Stimulated activated CD8-positive, alpha-beta memory T cell treated with anti-CD3 and anti-CD28 coated beads, Interleukin-15, amount 100 ng/mL, for 24 hours (primary cell): ENCODE measurements around the gene TMEM87B.
A peak's percentile ranks its signal among the peaks of the same experiment; 100 is the strongest.
"Not testable (repeated sequence)": the region's sequence is repeated elsewhere in the genome, so short reads cannot be mapped to it uniquely, and the experiment has no call there.

ENCODE experiments used
- DNase-seq: peaks from one replicate; pipeline ENCODE4 v3.0.0-alpha.2; 2020; ENCODE audit warnings: low read depth

The TMEM87B gene

DNA sequence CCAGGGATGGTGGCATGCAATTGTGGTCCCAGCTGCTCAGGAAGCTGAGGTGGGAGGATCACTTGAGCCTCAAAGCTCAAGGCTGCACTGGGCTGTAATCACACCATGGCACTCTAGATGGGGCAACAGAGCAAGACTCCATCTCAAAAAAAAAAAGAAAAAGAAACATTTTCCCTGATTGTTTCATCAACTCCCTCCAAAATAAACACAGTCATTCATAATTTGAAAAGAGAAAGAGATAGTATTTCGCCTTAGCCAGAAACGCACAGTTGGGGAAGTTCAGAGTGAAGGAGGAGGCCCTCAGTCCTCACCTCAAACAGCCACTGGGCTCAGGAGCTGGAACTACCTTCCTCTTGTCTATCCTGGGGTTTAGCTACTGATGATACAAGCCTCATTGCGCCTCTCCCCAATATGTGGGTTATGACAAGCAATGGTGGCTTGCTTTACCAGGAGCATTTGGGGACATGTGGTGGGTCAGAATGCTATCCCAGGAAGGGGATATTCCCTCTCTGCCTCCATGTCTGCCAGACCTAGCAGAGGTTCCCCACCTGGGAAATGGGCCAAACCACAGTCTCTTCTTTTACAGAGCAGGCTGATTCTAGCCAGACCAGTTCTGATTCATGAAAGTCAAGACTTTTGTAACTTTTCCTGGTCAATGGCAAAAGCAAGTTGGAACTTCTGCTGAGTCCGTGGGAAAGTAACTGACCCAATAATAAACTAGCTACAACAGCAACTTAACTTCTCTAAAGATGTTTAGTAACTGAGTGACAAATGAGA is 22.2 kb upstream of the TMEM87B start:
- no peak for DNase-seq

DNA sequence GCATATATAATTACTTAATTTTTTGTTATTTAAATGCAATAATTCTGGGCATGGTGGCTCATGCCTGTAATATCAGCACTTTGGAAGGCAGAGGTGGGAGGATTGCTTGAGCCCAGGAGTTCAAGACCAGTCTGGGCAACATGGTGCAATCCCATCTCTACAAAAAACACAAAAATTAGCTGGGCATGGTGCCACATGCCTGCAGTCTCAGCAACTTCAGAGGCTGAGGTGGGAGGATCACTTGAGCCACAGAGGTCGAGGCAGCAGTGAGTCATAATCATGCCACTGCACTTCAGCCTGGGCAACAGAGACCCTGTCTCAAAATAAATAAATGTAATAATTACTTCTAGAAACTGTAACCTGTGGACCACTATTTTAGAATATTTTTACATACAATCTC is 21.5 kb upstream of the TMEM87B start:
- no peak for DNase-seq

DNA sequence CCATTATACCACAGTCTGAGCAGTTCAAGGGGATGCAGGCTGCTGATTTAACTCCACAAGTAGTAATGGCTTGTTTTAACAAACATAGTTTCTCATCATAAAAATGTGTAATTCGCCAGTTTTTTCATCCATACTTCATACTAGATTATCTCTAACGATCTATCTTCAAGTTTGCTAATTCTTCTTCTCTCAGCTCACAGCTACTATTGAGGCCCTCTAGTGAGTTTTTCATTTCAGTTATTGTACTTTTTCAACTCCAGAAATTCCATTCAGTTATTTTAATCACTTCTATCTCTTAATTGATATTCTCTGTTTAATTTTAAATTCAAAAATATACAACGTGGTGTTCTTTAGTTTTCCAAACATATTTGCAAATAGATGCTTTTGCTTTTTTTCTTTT is 20.1 kb upstream of the TMEM87B start:
- no peak for DNase-seq

DNA sequence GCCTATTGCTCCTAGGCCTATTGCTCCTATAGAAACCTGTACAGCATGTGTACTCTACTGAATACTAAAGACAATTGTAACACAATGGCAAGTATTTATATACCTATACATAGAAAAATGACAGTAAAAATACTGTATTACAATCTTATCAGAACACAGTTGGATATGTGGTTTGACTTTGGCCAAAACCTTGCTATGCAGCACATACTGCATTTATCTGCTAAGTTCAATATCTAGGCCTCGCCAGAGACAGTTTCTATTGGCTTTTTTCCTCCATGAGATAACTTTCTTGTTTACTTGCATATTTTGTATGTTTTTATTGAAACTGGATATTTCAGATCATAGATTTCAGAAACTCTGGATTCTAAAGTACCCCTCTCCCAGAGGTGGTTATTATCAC is 19.3 kb upstream of the TMEM87B start:
- DNase-seq, result no peak

DNA sequence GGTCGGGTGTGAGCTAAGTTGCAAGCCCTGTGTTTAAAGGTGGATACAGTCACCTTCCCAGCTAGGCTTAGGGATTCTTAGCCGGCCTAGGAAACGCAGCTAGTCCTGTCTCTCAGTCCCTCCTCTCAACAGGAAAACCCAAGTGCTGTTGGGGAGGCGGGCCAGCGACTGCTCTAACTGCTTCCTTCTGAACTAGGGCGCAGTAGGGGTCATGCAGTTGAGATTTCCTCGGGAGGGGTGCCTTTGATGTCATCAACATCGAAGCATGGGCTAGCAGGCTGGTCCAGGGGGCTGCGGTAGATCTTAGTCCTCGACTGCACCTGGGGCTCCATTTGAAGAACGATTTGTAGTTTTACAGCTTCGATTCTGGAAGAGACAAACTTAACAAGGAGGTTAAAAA is 15.5 kb upstream of the TMEM87B start:
- not testable (repeated sequence) for DNase-seq

DNA sequence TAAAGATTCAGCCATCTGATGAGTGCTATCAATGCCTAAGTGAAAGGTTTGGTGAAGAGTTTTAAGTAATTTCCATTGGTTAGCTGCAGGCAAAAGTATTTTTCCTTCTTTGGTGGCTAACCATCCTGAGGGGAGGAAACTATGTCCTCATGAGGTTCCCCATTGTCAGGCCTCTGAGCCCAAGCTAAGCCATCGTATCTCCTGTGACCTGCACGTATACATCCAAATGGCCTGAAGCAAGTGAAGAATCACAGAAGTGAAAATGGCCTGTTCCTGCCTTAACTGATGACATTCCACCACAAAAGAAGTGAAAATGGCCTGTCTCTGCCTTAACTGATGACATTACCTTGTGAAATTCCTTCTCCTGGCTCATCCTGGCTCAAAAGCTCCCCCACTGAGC is 15.0 kb upstream of the TMEM87B start:
- not testable (repeated sequence) for DNase-seq

DNA sequence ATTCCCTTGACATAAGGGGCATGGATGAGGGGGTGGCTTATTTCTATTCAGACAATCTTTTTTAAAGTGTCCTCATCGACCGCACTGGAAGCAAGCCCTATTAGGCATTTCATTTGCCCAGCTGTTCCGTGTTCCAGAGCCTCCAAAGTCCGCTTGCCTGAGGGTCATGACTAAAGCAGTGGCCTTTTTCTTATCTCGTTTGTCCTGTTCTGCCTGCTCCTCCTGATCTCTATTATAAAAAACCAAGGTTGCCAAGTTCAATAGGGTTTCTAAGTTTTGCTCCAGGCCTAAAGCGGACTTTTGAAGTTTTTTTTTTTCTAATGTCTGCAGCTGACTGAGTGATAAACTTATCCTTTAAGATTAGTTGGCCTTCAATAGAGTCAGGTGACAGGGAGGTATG is 13.6 kb upstream of the TMEM87B start:
- DNase-seq, result not testable (repeated sequence)

DNA sequence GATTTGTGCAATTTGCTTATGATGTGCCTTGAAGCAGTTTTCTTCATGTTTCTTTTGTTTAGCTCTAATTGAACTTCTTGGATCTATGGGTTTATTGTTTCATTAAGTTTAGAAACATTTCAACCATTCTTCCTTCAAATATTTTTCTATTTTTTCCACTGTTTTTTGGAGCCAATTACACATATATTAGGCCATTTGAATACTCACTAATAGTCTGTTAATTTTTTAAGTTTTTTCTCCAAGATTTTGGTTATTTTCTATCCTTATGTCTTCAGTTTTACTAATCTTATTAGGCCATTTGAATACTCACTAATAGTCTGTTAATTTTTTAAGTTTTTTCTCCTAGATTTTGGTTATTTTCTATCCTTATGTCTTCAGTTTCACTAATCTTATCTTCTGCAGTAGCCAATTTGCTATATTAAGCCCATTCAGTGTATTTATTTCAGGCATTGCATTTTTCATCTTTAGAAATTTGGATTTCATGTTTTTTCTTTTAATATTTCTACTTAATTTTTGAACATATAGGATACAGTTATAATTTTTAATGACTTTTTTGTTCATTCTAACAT is 9.5 kb upstream of the TMEM87B start:
- DNase-seq, result no peak

DNA sequence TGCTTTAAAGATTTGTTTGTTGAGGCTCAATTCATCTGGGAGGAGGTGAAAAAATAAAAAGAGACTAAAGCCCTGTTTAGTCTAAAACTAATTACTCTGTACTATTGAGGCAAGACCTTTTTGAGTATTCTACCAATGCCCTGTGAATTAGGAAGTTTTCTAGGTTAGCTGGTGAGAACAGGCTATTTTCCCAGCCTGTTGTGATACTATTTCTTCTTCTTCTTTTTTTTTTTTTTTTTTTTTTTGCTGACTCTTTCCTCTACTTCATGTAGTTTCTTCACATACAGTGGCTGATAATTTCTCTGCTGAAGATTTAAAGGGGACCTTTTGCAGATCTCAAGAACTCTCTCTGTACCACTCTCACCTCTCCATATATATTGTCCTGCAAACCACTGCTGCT is 8.8 kb upstream of the TMEM87B start:
- DNase-seq, result no peak

DNA sequence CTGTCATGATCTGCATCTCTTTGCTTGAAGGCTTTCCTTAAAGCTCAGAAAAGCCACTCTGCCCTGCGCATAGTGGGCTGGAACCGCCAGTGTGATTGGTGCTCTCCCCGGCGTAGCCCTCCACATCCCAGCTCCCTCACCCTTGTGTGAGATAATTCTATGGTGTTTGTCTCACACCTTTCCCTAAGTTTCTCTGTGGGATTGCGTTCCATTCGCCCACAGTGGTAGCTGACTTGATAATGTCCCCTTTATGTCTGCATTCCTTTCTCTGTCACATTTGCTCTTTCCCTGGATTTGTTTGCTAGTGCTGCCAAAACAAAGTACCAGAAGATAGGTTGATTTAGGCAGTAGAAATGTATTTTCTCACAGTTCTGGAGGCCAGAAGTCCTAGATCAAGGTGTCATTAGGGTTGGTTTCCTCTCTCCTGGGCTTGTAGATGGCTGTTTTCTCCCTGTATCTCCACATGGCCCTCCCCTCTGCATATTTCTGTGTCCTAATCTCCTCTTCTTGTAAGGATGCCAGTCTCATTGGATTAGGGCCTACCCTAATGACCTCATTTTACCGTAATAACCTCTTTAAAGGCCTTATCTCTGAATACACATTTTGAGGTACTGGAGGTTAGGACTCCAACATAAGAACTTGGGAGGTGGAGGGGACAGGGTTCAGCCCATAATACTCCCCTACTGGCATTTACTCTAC is 7.4 kb upstream of the TMEM87B start:
- no peak for DNase-seq

DNA sequence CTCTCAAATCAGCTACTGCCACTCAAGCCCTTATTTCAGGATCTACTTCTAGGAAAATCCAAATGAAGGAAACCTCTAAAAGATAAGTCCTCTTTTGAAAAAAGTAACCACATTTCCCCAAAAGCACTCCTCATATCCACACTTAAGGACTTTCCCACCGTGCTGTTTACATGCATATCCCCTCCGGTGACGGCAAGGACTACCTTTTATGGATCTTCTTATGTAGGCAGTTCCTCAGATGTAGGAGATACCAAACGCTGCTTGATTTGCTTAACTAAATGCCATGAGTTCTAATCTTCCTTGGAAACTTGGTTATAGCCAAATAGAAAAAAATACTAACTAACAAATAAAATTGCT is 6.9 kb upstream of the TMEM87B start:
- no peak for DNase-seq

DNA sequence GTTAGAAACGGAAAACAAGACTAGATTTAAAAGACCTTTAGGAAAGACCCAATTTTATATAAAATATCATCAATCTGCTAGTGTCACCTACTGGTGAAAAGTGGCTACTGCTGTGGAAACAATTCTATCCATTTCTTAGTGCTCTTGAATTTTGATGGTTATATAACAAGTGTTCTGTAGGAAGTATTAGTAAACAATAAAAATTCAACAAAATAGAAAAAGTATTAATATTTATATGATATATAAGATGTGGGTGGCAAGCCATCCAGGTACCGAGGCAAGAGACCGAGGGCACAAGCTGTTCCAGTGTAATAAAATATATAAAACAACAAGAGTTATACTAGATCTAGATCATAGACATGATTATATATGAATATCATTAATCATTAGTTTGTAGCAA is 6.2 kb upstream of the TMEM87B start:
- no peak for DNase-seq

DNA sequence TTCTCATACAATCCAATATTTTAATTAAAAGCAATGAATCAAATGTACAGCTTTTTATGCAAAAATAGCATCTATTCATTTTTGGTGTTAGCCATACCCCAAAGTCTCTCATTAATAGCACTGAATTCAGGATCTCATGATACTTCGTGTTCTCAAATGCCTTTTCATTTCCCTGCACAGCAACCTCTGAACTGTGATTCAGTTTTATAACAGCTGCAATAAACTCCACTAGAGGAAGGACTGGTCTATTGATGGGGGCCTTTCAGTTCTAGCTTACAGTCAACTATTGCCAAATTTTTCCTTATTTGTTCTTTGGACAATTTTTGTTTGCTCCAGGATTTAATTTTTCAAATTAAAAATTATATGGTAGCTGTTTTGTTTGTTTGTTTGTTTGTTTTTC is 4.8 kb upstream of the TMEM87B start:
- DNase-seq, result no peak

DNA sequence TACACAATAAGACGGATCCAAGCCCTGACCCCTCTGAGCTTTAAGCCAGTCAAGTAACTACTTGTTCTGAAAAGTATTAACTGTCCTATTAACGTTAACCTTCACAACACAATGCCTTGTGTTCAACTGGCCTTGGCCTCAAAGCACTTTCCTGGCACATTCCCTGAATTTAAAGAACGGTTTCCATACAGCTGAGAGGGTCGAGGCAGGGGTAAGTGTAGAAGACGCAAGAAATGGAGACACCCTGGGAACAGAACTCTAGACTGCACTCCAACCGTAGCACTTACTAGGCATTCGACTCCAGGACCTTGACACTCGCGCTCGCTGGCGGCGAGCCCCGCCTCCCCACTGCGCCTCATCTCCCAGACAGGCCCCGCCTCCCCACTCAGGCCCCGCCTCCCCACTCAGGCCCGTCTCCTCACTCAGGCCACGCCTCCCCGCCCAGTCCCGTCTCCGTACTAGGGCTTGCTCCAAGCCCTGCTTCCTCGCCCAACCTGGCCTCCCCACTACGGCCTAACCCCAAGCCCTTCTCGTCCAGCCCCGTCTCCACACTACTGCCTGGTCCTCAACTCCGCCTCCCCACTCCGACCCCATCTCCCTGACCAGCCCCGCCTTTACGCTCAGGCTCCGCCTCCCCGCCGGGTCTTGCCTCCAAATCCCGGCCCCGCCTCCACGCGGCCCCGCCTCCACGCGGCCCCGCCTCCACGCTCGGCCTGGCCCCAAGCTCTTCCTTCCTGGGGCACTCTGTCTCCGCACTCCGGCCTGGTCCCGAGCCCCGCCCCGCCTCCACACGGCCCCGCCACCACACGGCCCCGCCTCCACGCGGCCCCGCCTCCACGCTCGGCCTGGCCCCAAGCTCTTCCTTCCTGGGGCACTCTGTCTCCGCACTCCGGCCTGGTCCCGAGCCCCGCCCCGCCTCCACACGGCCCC is 887 bp upstream of the TMEM87B start:
- peak; percentile 95 for DNase-seq

DNA sequence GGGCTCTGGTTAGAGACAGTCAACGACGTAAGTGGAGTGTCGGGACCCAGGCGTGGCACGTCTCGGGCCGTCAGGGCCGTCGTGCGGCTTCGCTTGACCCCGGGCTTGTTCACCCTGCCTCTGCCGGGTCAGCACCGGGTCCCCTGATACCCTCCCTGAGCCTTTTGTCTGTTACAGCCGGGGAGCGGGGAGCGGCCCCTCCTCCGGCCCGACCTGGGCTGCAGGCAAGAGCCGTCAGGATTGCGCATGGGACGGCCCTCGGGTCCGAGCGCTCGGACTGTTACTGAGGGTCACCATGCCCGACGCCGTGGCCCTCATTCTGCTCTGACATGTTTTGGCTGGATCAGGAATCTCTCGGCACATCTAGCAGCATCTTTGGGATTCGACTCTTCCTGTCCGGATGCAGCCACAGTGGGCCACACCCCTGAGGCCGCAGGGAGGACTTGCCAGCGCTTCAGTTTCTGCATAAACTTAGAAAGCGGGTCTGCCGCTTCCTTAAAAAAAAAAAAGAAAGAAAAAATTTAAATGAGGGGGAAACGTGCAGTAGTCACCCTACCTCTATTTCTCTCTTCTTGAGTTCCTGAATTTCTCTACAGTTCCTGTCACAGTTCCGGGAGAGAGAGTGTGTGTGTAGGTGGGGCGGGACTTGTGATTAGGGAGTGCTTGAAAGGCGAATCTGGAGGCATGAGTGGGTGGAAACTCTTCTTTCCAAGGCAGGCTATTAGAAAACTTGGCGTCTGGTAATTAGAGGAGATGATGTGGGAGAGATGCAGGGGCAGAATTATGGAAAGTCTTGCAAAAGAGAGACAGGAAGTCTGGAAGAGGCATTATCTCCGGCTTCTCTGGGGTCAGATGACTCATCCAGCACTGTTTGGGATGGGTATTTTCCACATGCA is 909 bp downstream of the TMEM87B start:
- no peak for DNase-seq

DNA sequence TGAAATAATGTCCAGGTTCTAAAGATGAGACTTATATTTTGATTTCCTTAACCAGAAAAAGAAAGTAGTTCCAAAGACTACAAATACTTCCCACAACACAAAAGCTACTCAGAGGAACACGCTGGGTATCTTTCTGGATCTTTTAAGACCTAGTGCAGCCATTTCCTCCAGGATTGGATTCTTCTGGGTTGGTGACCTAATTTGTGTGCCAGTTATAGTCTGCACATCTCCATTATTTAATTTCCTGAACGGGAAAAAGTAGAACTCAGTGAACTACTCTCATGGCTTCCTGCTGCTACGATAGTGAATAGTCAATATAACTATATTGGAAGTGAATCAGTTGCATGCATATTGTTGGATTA is 1.5 kb downstream of the TMEM87B start:
- no peak for DNase-seq

DNA sequence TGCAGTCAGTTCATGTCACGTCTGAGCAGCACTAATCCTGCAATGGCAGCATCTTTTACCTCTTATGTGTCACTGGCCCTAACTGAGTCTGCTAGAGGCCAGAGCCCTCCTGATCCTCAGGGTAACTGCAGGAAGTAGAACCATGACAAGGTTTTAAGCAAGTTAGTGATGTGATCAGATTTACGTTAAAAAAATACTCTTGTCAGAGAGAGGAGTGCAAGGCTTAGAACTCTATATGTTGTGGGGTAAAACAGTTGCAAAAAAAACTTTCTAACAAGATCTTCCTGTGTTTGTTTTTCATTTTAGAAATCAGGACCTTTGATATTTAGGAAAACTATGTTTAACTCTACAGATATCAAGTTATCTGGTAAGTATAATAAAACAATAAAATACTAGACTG is 4.6 kb downstream of the TMEM87B start:
- no peak for DNase-seq

DNA sequence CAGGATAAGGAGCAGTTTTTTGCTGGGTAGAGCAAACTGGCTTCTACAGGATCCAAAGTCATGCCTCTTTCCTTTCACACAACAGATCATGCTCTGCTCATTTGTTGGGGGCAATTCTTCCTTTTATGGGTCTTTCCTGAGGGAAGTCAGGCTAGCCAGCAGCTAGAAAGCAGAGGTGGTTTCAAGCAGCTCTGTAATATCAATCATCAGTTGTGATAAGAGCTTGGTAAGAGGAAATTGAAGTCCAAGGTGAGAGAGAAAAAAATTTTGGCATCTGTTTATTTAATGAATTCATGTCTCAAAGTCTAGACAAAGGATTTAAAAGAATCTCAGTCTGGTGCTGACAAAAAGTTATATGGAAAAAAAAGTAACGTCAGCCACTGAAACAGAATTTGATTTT is 6.2 kb downstream of the TMEM87B start:
- DNase-seq, result no peak

DNA sequence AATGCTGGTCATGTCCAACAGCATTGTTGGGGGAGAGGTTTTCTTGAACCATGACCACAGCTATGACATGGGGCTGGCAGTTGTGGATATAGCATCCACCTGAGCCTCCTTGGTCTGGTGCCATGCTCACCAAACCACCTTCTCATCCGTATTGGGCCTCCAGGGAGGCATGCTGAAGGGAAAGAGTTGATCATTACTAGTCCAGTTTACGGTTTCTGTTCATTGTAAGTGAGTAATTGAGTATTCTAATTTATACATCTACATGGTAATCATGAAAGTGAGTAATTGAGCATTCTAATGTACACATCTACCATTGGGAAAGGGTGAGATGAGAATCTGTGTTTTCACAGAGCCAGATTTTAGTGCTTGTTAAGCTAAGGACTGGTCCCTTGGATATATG is 6.8 kb downstream of the TMEM87B start:
- no peak for DNase-seq

DNA sequence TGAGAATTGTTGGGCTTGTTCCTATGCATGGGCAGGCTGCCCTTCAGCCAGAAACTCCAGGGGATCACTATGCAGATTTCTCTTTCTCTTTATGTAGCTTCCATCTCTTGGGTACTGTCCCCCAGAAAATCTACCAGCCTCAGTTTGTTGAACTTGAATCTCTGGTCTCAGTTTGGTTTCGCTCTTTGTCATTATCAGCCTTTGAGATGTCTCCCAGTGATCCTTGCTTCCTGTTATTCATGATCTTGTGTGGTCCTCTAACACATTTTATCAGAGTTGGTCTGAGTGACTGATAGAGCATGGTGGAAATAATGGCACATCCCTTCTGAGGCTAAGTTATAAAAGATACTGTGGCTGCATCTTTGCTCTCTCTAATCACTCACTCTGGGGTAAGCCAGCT is 7.8 kb downstream of the TMEM87B start:
- no peak for DNase-seq

DNA sequence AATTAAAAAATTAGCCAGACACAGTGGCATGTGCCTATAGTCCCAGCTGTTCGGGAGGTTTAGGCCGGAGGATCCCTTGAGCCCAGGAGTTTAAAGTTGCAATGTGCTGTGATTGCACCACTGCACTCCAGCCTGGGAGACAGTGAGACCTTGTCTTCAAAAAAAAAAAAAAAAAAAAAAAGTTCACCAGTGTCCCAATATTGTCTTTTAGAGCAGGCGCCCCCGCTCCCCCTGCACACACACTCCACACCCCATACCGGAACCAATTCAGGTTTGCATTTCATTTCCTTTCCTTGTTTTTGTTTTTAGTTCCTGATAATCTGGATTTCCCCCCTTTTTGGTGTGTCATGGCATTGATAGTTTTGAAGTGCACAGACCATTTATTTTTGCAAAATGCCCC is 10.4 kb downstream of the TMEM87B start:
- no peak for DNase-seq

DNA sequence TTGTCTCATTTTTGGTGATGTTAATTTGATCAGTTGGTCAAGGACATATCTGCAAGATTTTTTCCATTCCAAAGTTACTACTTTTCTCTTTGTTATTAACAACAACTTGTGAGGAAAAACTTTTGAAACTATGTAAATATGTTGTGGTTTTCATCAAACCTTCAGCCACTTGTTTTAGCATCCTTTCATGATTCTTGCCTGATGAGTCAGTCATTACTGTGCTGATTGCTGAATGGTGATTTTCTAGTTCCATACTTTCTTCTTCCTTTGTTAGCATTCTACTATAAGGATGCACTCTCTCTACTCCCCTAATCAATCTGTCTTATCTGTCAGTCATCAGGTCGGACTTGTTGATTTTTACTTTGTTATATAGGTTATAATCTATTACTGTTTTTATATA is 10.9 kb downstream of the TMEM87B start:
- no peak for DNase-seq
